ENCODE measurements around the gene DNAH2.

The DNAH2 gene

DNA sequence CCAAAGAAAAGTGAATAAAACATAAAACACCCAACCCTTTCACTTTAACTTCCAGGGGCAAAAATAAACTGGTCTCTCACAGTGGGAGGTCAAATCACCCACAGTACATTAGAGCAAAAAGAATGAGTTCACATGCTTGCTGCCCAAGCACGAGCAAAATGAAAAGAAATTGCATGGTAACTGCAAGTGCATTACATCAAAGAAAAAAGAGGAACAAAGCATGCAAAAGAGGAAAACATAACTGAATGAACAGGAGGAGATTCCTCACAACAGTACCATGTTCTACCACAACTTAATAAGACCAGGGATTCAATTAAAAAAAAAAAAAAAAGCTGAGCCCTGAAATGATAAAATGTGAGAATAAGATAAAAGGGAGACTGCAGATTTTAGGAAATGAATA is 12.3 kb downstream of the DNAH2 start:
- Histone ChIP-seq H3K27me3 (replicated peaks; ENCODE audit: insufficient read depth, low read length) (peaks cover 66% of the 10 kb centered on the region), H3F3A (ENCODE audit: insufficient read depth, low read length) (no peaks in the 10 kb centered on the region; the same call in 1 of the 2 replicates), H3K36me3 (replicated peaks; ENCODE audit: insufficient read depth, low read length) (no peaks in the 10 kb centered on the region), H2AFZ (ENCODE audit: low read length) (no peak overlapping the region), H3K9me3 (replicated peaks; ENCODE audit: insufficient read depth, low read length) (no peaks in the 10 kb centered on the region), H3K4me1 (ENCODE audit: low read length) (no peaks in the 10 kb centered on the region), H3K9me2 (replicated peaks; ENCODE audit: insufficient read depth, low read length) (no peaks in the 10 kb centered on the region), H3K9ac (ENCODE audit: low read length) (no peak overlapping the region), H4K20me1 (ENCODE audit: insufficient read depth, low read length) (no peaks in the 10 kb centered on the region), H3K27ac (ENCODE audit: low read length) (no peak overlapping the region), H3K79me2 (ENCODE audit: low read length) (no peaks in the 10 kb centered on the region), H3K4me3 (ENCODE audit: low read length) (no peak overlapping the region), H3K4me2 (ENCODE audit: low read depth, low read length) (no peak overlapping the region)
- TF ChIP-seq, protein P1, sequence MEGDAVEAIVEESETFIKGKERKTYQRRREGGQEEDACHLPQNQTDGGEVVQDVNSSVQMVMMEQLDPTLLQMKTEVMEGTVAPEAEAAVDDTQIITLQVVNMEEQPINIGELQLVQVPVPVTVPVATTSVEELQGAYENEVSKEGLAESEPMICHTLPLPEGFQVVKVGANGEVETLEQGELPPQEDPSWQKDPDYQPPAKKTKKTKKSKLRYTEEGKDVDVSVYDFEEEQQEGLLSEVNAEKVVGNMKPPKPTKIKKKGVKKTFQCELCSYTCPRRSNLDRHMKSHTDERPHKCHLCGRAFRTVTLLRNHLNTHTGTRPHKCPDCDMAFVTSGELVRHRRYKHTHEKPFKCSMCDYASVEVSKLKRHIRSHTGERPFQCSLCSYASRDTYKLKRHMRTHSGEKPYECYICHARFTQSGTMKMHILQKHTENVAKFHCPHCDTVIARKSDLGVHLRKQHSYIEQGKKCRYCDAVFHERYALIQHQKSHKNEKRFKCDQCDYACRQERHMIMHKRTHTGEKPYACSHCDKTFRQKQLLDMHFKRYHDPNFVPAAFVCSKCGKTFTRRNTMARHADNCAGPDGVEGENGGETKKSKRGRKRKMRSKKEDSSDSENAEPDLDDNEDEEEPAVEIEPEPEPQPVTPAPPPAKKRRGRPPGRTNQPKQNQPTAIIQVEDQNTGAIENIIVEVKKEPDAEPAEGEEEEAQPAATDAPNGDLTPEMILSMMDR (IDR thresholded peaks at IDR 0.05; ENCODE audit: low read length) = no peak
- no peak for TF ChIP-seq EZH2 (optimal IDR thresholded peaks at IDR 0.05; ENCODE audit: low read depth, low read length)
- TF ChIP-seq EZH2phosphoT487 (IDR thresholded peaks at IDR 0.05; ENCODE audit: low read length) = no peak
- DNase-seq = no peak

DNA sequence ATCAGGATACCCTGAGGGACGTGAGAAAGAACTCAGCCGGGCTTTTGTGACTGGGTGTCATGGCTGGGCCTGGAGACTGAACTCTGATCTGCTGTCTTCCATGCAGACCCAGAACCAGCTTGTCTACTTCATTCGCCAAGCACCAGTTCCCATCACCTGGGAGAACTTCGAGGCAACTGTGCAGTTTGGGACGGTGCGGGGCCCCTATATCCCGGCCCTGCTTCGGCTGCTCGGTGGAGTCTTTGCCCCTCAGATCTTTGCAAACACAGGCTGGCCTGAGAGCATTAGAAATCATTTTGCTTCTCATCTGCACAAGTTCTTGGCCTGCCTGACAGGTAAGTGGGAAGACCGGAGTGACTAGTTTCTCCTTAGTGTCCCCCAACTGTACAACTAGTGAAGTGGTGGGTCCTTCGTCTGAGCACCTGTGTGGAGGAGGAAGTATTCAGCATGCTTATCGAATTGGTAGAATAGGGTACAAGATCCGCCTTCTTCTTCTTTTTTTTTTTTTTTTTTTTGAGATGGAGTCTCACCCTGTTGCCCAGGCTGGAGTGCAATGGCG is 15.5 kb downstream of the DNAH2 start:
- no peaks in the 10 kb centered on the region for H3K9me2 ChIP-seq (replicated peaks; ENCODE audit: insufficient read depth, low read length)
- H3K27me3 ChIP-seq (replicated peaks; ENCODE audit: insufficient read depth, low read length) = peaks cover 72% of the 10 kb centered on the region
- H3K9me3 ChIP-seq (replicated peaks; ENCODE audit: insufficient read depth, low read length) = no peaks in the 10 kb centered on the region
- TF ChIP-seq EZH2phosphoT487 (IDR thresholded peaks at IDR 0.05; ENCODE audit: low read length) (no peak), EZH2 (optimal IDR thresholded peaks at IDR 0.05; ENCODE audit: low read depth, low read length) (no peak)
- TF ChIP-seq, protein P1 (IDR thresholded peaks at IDR 0.05; ENCODE audit: low read length) = no peak
- H3K9ac ChIP-seq (ENCODE audit: low read length) = no peak overlapping the region
- H3K4me3 ChIP-seq (ENCODE audit: low read length) = no peak overlapping the region
- H3K27ac ChIP-seq (ENCODE audit: low read length) = no peak overlapping the region
- no peaks in the 10 kb centered on the region for H4K20me1 ChIP-seq (ENCODE audit: insufficient read depth, low read length)
- no peaks in the 10 kb centered on the region for H3K79me2 ChIP-seq (ENCODE audit: low read length)
- H3K4me2 ChIP-seq (ENCODE audit: low read depth, low read length) = no peak overlapping the region
- no peaks in the 10 kb centered on the region for H3K36me3 ChIP-seq (replicated peaks; ENCODE audit: insufficient read depth, low read length)
- H2AFZ ChIP-seq (ENCODE audit: low read length) = no peak overlapping the region
- no peaks in the 10 kb centered on the region for H3K4me1 ChIP-seq (ENCODE audit: low read length)
- no peaks in the 10 kb centered on the region; the same call in 1 of the 2 replicates for H3F3A ChIP-seq (ENCODE audit: insufficient read depth, low read length)
- DNase-seq = no peak

DNA sequence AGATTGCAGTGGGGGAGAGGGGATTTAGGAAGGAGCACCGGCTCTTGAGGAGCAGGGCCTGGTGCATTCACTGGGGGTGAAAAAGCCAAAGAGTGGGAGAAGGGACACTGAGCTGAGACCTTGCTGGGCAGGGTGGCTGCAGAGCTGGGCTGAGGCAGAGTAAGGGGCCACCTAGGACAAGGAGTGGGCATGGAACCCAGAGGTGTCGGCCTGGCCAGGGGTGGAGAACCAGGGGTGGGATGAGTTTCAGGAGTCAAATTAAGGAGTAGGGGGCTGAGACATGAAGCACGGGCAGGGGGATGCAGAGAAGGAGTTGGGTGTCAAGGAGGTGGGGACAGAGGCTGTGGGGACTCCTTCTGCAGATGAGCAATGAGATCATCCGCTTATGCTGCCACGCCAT is 20.1 kb downstream of the DNAH2 start:
- H3K9ac ChIP-seq (ENCODE audit: low read length) = no peak overlapping the region
- H3K9me2 ChIP-seq (replicated peaks; ENCODE audit: insufficient read depth, low read length) = no peaks in the 10 kb centered on the region
- no peak overlapping the region for H2AFZ ChIP-seq (ENCODE audit: low read length)
- H3K4me1 ChIP-seq (ENCODE audit: low read length) = no peaks in the 10 kb centered on the region
- H3K27me3 ChIP-seq (replicated peaks; ENCODE audit: insufficient read depth, low read length) = peaks cover 87% of the 10 kb centered on the region
- no peaks in the 10 kb centered on the region for H3K79me2 ChIP-seq (ENCODE audit: low read length)
- no peaks in the 10 kb centered on the region for H3F3A ChIP-seq (ENCODE audit: insufficient read depth, low read length)
- no peak for DNase-seq
- no peaks in the 10 kb centered on the region for H4K20me1 ChIP-seq (ENCODE audit: insufficient read depth, low read length)
- H3K9me3 ChIP-seq (replicated peaks; ENCODE audit: insufficient read depth, low read length) = no peaks in the 10 kb centered on the region
- no peak overlapping the region for H3K4me2 ChIP-seq (ENCODE audit: low read depth, low read length)
- no peak overlapping the region for H3K4me3 ChIP-seq (ENCODE audit: low read length)
- H3K36me3 ChIP-seq (replicated peaks; ENCODE audit: insufficient read depth, low read length) = no peaks in the 10 kb centered on the region
- H3K27ac ChIP-seq (ENCODE audit: low read length) = no peak overlapping the region
- TF ChIP-seq EZH2phosphoT487 (IDR thresholded peaks at IDR 0.05; ENCODE audit: low read length) = no peak
- no peak for TF ChIP-seq EZH2 (optimal IDR thresholded peaks at IDR 0.05; ENCODE audit: low read depth, low read length)
- TF ChIP-seq, protein P1 (IDR thresholded peaks at IDR 0.05; ENCODE audit: low read length) = no peak

Measured in MM.1S (cell line).